ENCODE results near the gene BIRC3.
"Not testable (repeated sequence)": the region's sequence is repeated elsewhere in the genome, so short reads cannot be mapped to it uniquely, and the experiment has no call there.

The BIRC3 gene

GRCh38 chr11:102293873-102294601 is 23.2 kb upstream of the BIRC3 start:
- DNase-seq (ENCODE audit: extremely low read depth in 1 of 2, low read depth in 1 of 2) = no peak

- DNase-seq (ENCODE audit: extremely low read depth in 1 of 2, low read depth in 1 of 2) = no peak
Observed at GRCh38 chr11:102295045-102295444, 22.2 kb upstream of the BIRC3 start.

- DNase-seq (ENCODE audit: extremely low read depth in 1 of 2, low read depth in 1 of 2) = not testable (repeated sequence)
Observed at GRCh38 chr11:102296757-102297156, 20.5 kb upstream of the BIRC3 start.

GRCh38 chr11:102300837-102301236 is 16.4 kb upstream of the BIRC3 start:
- not testable (repeated sequence) for DNase-seq (ENCODE audit: extremely low read depth in 1 of 2, low read depth in 1 of 2)

- no peak for DNase-seq (ENCODE audit: extremely low read depth in 1 of 2, low read depth in 1 of 2)
Observed at GRCh38 chr11:102302241-102302640, 15.0 kb upstream of the BIRC3 start.

GRCh38 chr11:102304686-102305085 is 12.6 kb upstream of the BIRC3 start:
- DNase-seq (ENCODE audit: extremely low read depth in 1 of 2, low read depth in 1 of 2) = no peak

- no peak for DNase-seq (ENCODE audit: extremely low read depth in 1 of 2, low read depth in 1 of 2)
Observed at GRCh38 chr11:102305352-102306047, 11.8 kb upstream of the BIRC3 start.

GRCh38 chr11:102306048-102306597 is 11.2 kb upstream of the BIRC3 start:
- DNase-seq (ENCODE audit: extremely low read depth in 1 of 2, low read depth in 1 of 2) = no peak

GRCh38 chr11:102306817-102307726 is 10.2 kb upstream of the BIRC3 start:
- DNase-seq (ENCODE audit: extremely low read depth in 1 of 2, low read depth in 1 of 2) = no peak

- DNase-seq (ENCODE audit: extremely low read depth in 1 of 2, low read depth in 1 of 2) = no peak
Observed at GRCh38 chr11:102307727-102308038, 9.6 kb upstream of the BIRC3 start.

- no peak for DNase-seq (ENCODE audit: extremely low read depth in 1 of 2, low read depth in 1 of 2)
Observed at GRCh38 chr11:102309621-102310541, 7.4 kb upstream of the BIRC3 start.

- no peak for DNase-seq (ENCODE audit: extremely low read depth in 1 of 2, low read depth in 1 of 2)
Observed at GRCh38 chr11:102312667-102313066, 4.6 kb upstream of the BIRC3 start.

- no peak for DNase-seq (ENCODE audit: extremely low read depth in 1 of 2, low read depth in 1 of 2)
Observed at GRCh38 chr11:102313238-102313940, 3.9 kb upstream of the BIRC3 start.

- no peak for DNase-seq (ENCODE audit: extremely low read depth in 1 of 2, low read depth in 1 of 2)
Observed at GRCh38 chr11:102314784-102315183, 2.5 kb upstream of the BIRC3 start.

GRCh38 chr11:102316346-102316904 is 859 bp upstream of the BIRC3 start:
- no peak for DNase-seq (ENCODE audit: extremely low read depth in 1 of 2, low read depth in 1 of 2)

- no peak for DNase-seq (ENCODE audit: extremely low read depth in 1 of 2, low read depth in 1 of 2)
Observed at GRCh38 chr11:102317768-102318103, 452 bp downstream of the BIRC3 start.

- DNase-seq (ENCODE audit: extremely low read depth in 1 of 2, low read depth in 1 of 2) = no peak
Observed at GRCh38 chr11:102318469-102318868, 1.2 kb downstream of the BIRC3 start.

- DNase-seq (ENCODE audit: extremely low read depth in 1 of 2, low read depth in 1 of 2) = no peak
Observed at GRCh38 chr11:102319544-102319943, 2.3 kb downstream of the BIRC3 start.

- no peak for DNase-seq (ENCODE audit: extremely low read depth in 1 of 2, low read depth in 1 of 2)
Observed at GRCh38 chr11:102320188-102320587, 2.9 kb downstream of the BIRC3 start.

Measured in activated CD8-positive, alpha-beta memory T cell treated with anti-CD3 and anti-CD28 coated beads for 1 hour (primary cell).